Vagina (tissue), 2 donors: ENCODE data around the gene GGTA1. TPM values are rescaled to one million over a fixed set of nuclear protein-coding genes. Genes with fewer than 3 reads are reported as not detected.
"Not testable (repeated sequence)": the region's sequence is repeated elsewhere in the genome, so short reads cannot be mapped to it uniquely, and the experiment has no call there.

Source experiments
- DNase-seq, 2 donors: peaks; one replicate each; pipeline ENCODE4 v3.0.0-alpha.2; 2017; ENCODE audit errors: extremely low spot score in 2 of 2
- H3K27ac ChIP-seq: fragments of 200-600 bp; sonication (generic); one replicate; pipeline ENCODE4 v1.5.1; 2019
- H3K27me3 ChIP-seq: fragments of 200-600 bp; sonication (generic); one replicate; pipeline ENCODE4 v1.5.1; 2019
- H3K36me3 ChIP-seq, 2 donors: fragments of 200-600 bp; sonication (generic); one replicate each; pipeline ENCODE4 v1.5.1; 2017 to 2019
- H3K4me1 ChIP-seq: fragments of 200-600 bp; sonication (generic); one replicate; pipeline ENCODE4 v1.5.1; 2019
- H3K4me3 ChIP-seq, 2 donors: fragments of 200-600 bp; sonication (generic); 1 replicate in 1 of 2; 2 replicates in 1 of 2; pipeline ENCODE4 v1.5.1; 2016 to 2019
- H3K9me3 ChIP-seq: fragments of 200-600 bp; sonication (generic); one replicate; pipeline ENCODE4 v1.5.1; 2019
- POLR2A ChIP-seq, 2 donors: fragments of 450-650 bp; IDR thresholded peaks; one replicate each; pipeline ENCODE4 v1.6.1; 2017; ENCODE audit warnings: antibody characterized with exemption in 2 of 2, mild to moderate bottlenecking in 2 of 2, moderate library complexity in 2 of 2
- POLR2AphosphoS5 ChIP-seq, 2 donors: sonication (generic); formaldehyde crosslinking; IDR thresholded peaks; one replicate each; pipeline ENCODE4 v1.9.0; 2017; ENCODE audit warnings: antibody characterized with exemption in 2 of 2, mild to moderate bottlenecking in 2 of 2, low read depth in 1 of 2; ENCODE audit not compliant: insufficient read depth in 1 of 2
- intact Hi-C: fragments of 100-400 bp; cut with DNase I; formaldehyde crosslinking; loops from one replicate; pipeline ENCODE4 v1.15.1; 2023
- total RNA-seq: library from RNA; depleted of rRNA; stranded (reverse); fragments of >200 nt; gene quantifications from one replicate; pipeline ENCODE4 v1.2.3, GENCODE V29; 2016
- TF ChIP-seq, protein P1 (sequence below), 3 experiments: fragments of 450-650 bp in 2 of 3; fragments of 200-600 bp in 1 of 3; sonication (generic) in 1 of 3; IDR thresholded peaks; one replicate each; pipeline ENCODE4 v1.5.1; 2017 to 2019; ENCODE audit warnings: antibody characterized with exemption in 3 of 3, mild to moderate bottlenecking in 2 of 3, moderate library complexity in 2 of 3

Gene GGTA1
- total RNA-seq, 1 donor from 2014 or later, result 18.4 TPM

GRCh38 chr9:121529237-121529987, 29.8 kb upstream of the GGTA1 start:
- Histone ChIP-seq H3K36me3 (no peaks in the 10 kb centered on the region), H3K27ac (no peak overlapping the region), H3K4me1 (peaks cover 9% of the 10 kb centered on the region), H3K4me3 (no peak overlapping the region), H3K9me3 (no peaks in the 10 kb centered on the region), H3K27me3 (no peaks in the 10 kb centered on the region)
- TF ChIP-seq, protein P1, sequence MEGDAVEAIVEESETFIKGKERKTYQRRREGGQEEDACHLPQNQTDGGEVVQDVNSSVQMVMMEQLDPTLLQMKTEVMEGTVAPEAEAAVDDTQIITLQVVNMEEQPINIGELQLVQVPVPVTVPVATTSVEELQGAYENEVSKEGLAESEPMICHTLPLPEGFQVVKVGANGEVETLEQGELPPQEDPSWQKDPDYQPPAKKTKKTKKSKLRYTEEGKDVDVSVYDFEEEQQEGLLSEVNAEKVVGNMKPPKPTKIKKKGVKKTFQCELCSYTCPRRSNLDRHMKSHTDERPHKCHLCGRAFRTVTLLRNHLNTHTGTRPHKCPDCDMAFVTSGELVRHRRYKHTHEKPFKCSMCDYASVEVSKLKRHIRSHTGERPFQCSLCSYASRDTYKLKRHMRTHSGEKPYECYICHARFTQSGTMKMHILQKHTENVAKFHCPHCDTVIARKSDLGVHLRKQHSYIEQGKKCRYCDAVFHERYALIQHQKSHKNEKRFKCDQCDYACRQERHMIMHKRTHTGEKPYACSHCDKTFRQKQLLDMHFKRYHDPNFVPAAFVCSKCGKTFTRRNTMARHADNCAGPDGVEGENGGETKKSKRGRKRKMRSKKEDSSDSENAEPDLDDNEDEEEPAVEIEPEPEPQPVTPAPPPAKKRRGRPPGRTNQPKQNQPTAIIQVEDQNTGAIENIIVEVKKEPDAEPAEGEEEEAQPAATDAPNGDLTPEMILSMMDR (IDR thresholded peaks at IDR 0.05), result peak in 1 of 3 experiments; percentile 4
- TF ChIP-seq POLR2A (IDR thresholded peaks at IDR 0.05) (no peak), POLR2AphosphoS5 (IDR thresholded peaks at IDR 0.05; ENCODE audit: insufficient read depth in 1 of 2, low read depth in 1 of 2) (peak; percentile 66 to 75)
- DNase-seq, result no peak
- intact Hi-C loops, result no loop called here

- DNase-seq, result no peak
- no peaks in the 10 kb centered on the region for H3K36me3 ChIP-seq
- peaks cover 9% of the 10 kb centered on the region for H3K4me1 ChIP-seq
- H3K4me3 ChIP-seq, result no peak overlapping the region
- no peak overlapping the region for H3K27ac ChIP-seq
- H3K9me3 ChIP-seq, result no peaks in the 10 kb centered on the region
- no peaks in the 10 kb centered on the region for H3K27me3 ChIP-seq
- no peak for TF ChIP-seq POLR2A (IDR thresholded peaks at IDR 0.05)
- TF ChIP-seq, protein P1 (IDR thresholded peaks at IDR 0.05), result no peak
- intact Hi-C loops, result no loop called here
These were observed 29.0 kb upstream of the GGTA1 start for GRCh38 chr9:121528642-121529041.

DNA sequence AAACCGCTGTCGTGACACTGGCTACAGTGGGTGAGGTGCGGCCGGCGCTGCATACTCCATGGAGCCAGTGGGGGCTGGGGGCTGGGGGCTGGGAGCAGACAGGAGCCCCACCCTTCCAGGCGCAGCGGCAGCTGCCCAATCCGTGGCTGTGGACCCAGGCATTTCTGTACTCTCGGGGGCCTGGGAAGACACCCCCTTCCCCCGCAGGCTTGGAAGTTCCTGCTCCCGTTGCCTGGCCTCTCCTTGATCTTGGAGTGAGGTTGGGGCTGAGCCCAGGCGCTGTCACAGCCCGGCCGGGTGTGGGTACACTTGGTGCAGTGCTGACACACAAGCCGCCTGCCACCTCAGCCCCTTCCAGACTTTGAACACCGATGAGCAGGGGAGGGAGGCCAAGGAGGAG, 27.7 kb upstream of the GGTA1 start:
- H3K4me1 ChIP-seq, result peaks cover 9% of the 10 kb centered on the region
- H3K36me3 ChIP-seq, result no peaks in the 10 kb centered on the region
- DNase-seq, result no peak
- H3K9me3 ChIP-seq, result no peaks in the 10 kb centered on the region
- H3K4me3 ChIP-seq, result no peak overlapping the region
- intact Hi-C loops, result no loop called here
- no peak for TF ChIP-seq POLR2AphosphoS5 (IDR thresholded peaks at IDR 0.05; ENCODE audit: insufficient read depth in 1 of 2, low read depth in 1 of 2)
- TF ChIP-seq POLR2A (IDR thresholded peaks at IDR 0.05), result no peak
- TF ChIP-seq, protein P1 (IDR thresholded peaks at IDR 0.05), result no peak
- H3K27ac ChIP-seq, result no peak overlapping the region
- no peaks in the 10 kb centered on the region for H3K27me3 ChIP-seq

GRCh38 chr9:121519688-121520087, 20.0 kb upstream of the GGTA1 start:
- H3K27me3 ChIP-seq, H3K4me1 ChIP-seq, intact Hi-C loops, H3K36me3 ChIP-seq, H3K9me3 ChIP-seq, H3K27ac ChIP-seq, DNase-seq, H3K4me3 ChIP-seq: not testable (repeated sequence)

GRCh38 chr9:121518634-121519033, 19.0 kb upstream of the GGTA1 start:
- Histone ChIP-seq H3K4me1 (no peaks in the 10 kb centered on the region), H3K27ac (no peak overlapping the region), H3K27me3 (no peaks in the 10 kb centered on the region), H3K4me3 (no peak overlapping the region), H3K36me3 (no peaks in the 10 kb centered on the region), H3K9me3 (no peaks in the 10 kb centered on the region)
- TF ChIP-seq, protein P1 (IDR thresholded peaks at IDR 0.05), result no peak
- TF ChIP-seq POLR2A (IDR thresholded peaks at IDR 0.05), result no peak
- no peak for TF ChIP-seq POLR2AphosphoS5 (IDR thresholded peaks at IDR 0.05; ENCODE audit: insufficient read depth in 1 of 2, low read depth in 1 of 2)
- intact Hi-C loops, result no loop called here
- no peak for DNase-seq

DNA sequence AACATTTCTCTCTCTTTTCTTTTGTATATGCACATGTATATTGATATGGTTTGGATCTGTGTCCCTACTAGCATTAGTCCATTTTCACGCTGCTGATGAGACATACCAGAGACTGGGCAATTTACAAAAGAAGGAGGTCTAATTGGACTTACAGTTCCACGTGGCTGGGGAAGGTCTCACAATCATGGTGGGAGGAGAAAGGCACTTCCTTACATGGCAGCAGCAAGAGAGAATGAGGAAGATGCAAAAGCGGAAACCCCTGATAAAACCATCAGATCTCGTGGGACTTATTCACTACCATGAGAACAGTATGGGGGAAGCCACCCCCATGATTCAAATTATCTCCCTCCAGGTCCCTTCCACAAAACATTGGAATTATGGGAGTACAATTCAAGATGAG, 13.5 kb upstream of the GGTA1 start:
- intact Hi-C loops, H3K4me3 ChIP-seq, H3K9me3 ChIP-seq, H3K36me3 ChIP-seq, H3K27me3 ChIP-seq, H3K27ac ChIP-seq, DNase-seq, H3K4me1 ChIP-seq: not testable (repeated sequence)
